ENCODE results near the gene JMJD8. TPM values are rescaled to one million over a fixed set of nuclear protein-coding genes. Genes with fewer than 3 reads are reported as not detected.
A peak's percentile ranks its signal among the peaks of the same experiment; 100 is the strongest.

JMJD8 gene
- total and polyA plus RNA-seq, 10 of the 15 experiments (the other 5 are each of a cell fraction or from before 2014, with no cell fraction given) = 1.00 to 50.4 (median 30.7) TPM

DNA sequence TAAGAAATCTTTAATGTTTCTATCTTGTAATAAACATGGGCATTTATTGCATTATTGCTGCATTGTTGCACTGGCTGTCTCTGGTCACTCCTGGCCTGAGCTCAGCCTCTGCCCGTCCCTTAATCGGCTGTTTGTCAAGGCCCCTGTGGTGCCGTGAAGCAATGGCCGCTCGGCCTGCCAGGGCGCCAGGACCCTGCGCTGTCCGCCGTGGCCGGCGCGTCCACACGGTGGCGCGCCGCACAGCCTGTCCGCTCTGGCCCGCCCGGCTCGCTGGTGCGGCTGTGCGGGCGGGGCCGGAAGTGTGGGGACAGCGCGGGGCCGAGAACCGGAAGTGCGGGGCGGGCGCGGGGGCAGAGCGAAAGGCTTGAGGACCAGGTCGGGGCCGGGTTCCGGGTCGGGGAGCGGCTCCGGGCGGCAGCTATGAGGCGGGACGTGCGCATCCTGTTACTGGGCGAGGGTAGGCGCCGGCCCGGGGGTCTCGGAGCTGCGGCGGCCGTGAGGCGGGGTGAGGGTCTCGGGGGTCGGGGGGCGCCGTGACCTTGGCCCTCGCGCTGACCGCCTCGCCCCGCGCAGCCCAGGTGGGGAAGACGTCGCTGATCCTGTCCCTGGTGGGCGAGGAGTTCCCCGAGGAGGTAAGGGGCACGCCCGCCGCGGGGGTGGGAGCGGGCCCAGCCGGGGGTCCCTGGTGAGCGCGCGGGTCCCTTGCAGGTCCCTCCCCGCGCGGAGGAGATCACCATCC lies 16.2 kb downstream of the JMJD8 start, which contains the start of gene RHOT2 (continued):
- TF ChIP-seq IRF4 (IDR thresholded peaks at IDR 0.05; ENCODE audit: low read depth, low read length) (no peak), RAD21 (IDR thresholded peaks at IDR 0.05; ENCODE audit: insufficient read depth, low read depth, low read length) (no peak), CEBPB (IDR thresholded peaks at IDR 0.05; ENCODE audit: borderline replicate concordance in 1 of 2, low read depth in 2 of 2, low read length in 2 of 2) (no peak), CHD1 (IDR thresholded peaks at IDR 0.05; ENCODE audit: low read depth, low read length) (no peak), YY1 (IDR thresholded peaks at IDR 0.05; ENCODE audit: low read depth, low read length) (peak; percentile 97), RELA (IDR thresholded peaks at IDR 0.05; ENCODE audit: borderline replicate concordance, partially characterized antibody) (peak; percentile 89), EED (IDR thresholded peaks at IDR 0.05; ENCODE audit: low read depth) (no peak), BRCA1 (IDR thresholded peaks at IDR 0.05; ENCODE audit: low read depth, low read length) (no peak), HCFC1 (IDR thresholded peaks at IDR 0.05; ENCODE audit: low read length) (peak; percentile 80)
- TF ChIP-seq, protein P1, sequence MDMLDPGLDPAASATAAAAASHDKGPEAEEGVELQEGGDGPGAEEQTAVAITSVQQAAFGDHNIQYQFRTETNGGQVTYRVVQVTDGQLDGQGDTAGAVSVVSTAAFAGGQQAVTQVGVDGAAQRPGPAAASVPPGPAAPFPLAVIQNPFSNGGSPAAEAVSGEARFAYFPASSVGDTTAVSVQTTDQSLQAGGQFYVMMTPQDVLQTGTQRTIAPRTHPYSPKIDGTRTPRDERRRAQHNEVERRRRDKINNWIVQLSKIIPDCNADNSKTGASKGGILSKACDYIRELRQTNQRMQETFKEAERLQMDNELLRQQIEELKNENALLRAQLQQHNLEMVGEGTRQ (IDR thresholded peaks at IDR 0.05; ENCODE audit: borderline replicate concordance, low read depth, low read length) = no peak
- TF ChIP-seq, protein P2, sequence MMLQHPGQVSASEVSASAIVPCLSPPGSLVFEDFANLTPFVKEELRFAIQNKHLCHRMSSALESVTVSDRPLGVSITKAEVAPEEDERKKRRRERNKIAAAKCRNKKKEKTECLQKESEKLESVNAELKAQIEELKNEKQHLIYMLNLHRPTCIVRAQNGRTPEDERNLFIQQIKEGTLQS (IDR thresholded peaks at IDR 0.05; ENCODE audit: borderline replicate concordance, extremely low read depth, low read depth, low read length) = no peak
- TF ChIP-seq, protein P3, sequence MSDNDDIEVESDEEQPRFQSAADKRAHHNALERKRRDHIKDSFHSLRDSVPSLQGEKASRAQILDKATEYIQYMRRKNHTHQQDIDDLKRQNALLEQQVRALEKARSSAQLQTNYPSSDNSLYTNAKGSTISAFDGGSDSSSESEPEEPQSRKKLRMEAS (IDR thresholded peaks at IDR 0.05; ENCODE audit: low read depth, low read length) = peak; percentile 18; the same call in 1 of the 2 replicates
